ENCODE results near the gene CPED1.

The CPED1 gene

GRCh38 chr7:121271098-121271497 is 282.6 kb downstream of the CPED1 start:
- TF ChIP-seq CTCF (IDR thresholded peaks at IDR 0.05; ENCODE audit: low read depth, low read length) = no peak
- no peak overlapping the region for H3K4me3 ChIP-seq (ENCODE audit: low read depth, low read length)

GRCh38 chr7:121271916-121272315 is 283.4 kb downstream of the CPED1 start:
- no peak for TF ChIP-seq CTCF (IDR thresholded peaks at IDR 0.05; ENCODE audit: low read depth, low read length)
- no peak overlapping the region for H3K4me3 ChIP-seq (ENCODE audit: low read depth, low read length)

GRCh38 chr7:121272676-121273075 is 284.2 kb downstream of the CPED1 start:
- no peak overlapping the region for H3K4me3 ChIP-seq (ENCODE audit: low read depth, low read length)
- TF ChIP-seq CTCF (IDR thresholded peaks at IDR 0.05; ENCODE audit: low read depth, low read length) = no peak

- TF ChIP-seq CTCF (IDR thresholded peaks at IDR 0.05; ENCODE audit: low read depth, low read length) = no peak
- no peak overlapping the region for H3K4me3 ChIP-seq (ENCODE audit: low read depth, low read length)
Measured at GRCh38 chr7:121273467-121274167, 285.1 kb downstream of the CPED1 start.

- no peak for TF ChIP-seq CTCF (IDR thresholded peaks at IDR 0.05; ENCODE audit: low read depth, low read length)
Measured at GRCh38 chr7:121274467-121274866, 286.0 kb downstream of the CPED1 start.

GRCh38 chr7:121275204-121275603 is 286.7 kb downstream of the CPED1 start:
- no peak for TF ChIP-seq CTCF (IDR thresholded peaks at IDR 0.05; ENCODE audit: low read depth, low read length)

More at GRCh38 chr7:121274467-121274866, 286.0 kb downstream of the CPED1 start:
- no peak overlapping the region for H3K4me3 ChIP-seq (ENCODE audit: low read depth, low read length)

GRCh38 chr7:121276313-121276712 is 287.8 kb downstream of the CPED1 start:
- no peak overlapping the region for H3K4me3 ChIP-seq (ENCODE audit: low read depth, low read length)
- TF ChIP-seq CTCF (IDR thresholded peaks at IDR 0.05; ENCODE audit: low read depth, low read length) = no peak

More at GRCh38 chr7:121275204-121275603, 286.7 kb downstream of the CPED1 start:
- H3K4me3 ChIP-seq (ENCODE audit: low read depth, low read length) = no peak overlapping the region

All from WI38 (cell line).